Testis (tissue), 3 donors: ENCODE measurements around the gene ZNF254. TPM values are rescaled to one million over a fixed set of nuclear protein-coding genes. Genes with fewer than 3 reads are reported as not detected.

ENCODE experiments used
- DNase-seq: peaks from one replicate; pipeline ENCODE4 v3.0.0-alpha.2; 2019
- H3K27ac ChIP-seq, 2 donors: fragments of 200-600 bp; sonication (generic); one replicate each; pipeline ENCODE4 v1.5.1; 2019
- H3K27me3 ChIP-seq: fragments of 200-600 bp; sonication (generic); one replicate; pipeline ENCODE4 v1.5.1; 2019
- H3K36me3 ChIP-seq: fragments of 200-600 bp; sonication (generic); one replicate; pipeline ENCODE4 v1.5.1; 2017; ENCODE audit warnings: low read depth; ENCODE audit errors: missing control alignments
- H3K4me1 ChIP-seq: fragments of 200-600 bp; sonication (generic); one replicate; pipeline ENCODE4 v1.5.1; 2019
- H3K4me3 ChIP-seq, 2 donors: fragments of 200-600 bp; sonication (generic); one replicate each; pipeline ENCODE4 v1.5.1; 2017 to 2019
- H3K9me3 ChIP-seq: fragments of 200-600 bp; sonication (generic); one replicate; pipeline ENCODE4 v1.5.1; 2017
- CTCF ChIP-seq, 3 experiments: fragments of 450-650 bp in 2 of 3; fragments of 200-600 bp in 1 of 3; sonication (generic) in 1 of 3; IDR thresholded peaks; one replicate each; pipeline ENCODE4 v1.5.1; 2016 to 2019; ENCODE audit warnings: antibody characterized with exemption in 3 of 3, mild to moderate bottlenecking in 2 of 3, moderate library complexity in 1 of 3
- POLR2A ChIP-seq: fragments of 450-650 bp; IDR thresholded peaks from one replicate; pipeline ENCODE4 v1.6.1; 2017; ENCODE audit warnings: antibody characterized with exemption, mild to moderate bottlenecking, moderate library complexity
- WGBS, 2 donors: methylation state at CpG; one replicate each; pipeline ENCODE4 v1.1.5; 2018; 5-methylcytosine and 5-hydroxymethylcytosine counted together
- intact Hi-C: fragments of 100-400 bp; cut with DNase I; formaldehyde crosslinking; loops from one replicate; pipeline ENCODE4 v1.15.1; 2023; ENCODE audit warnings: low total_unique reads
- polyA plus RNA-seq: library from polyadenylated mRNA; stranded (reverse); fragments of 350-450 nt; fragmentation: Illumina TruSeq; extraction: RNeasy Lipid Tissue Mini Kit (QIAGEN cat#74804); gene quantifications from one replicate; pipeline ENCODE4 v1.2.3, GENCODE V29; 2014; ENCODE audit warnings: low read depth, low replicate concordance; ENCODE audit not compliant: insufficient read depth
- total RNA-seq, 2 donors: library from RNA; depleted of rRNA; stranded (reverse); fragments of >200 nt; gene quantifications; one replicate each; pipeline ENCODE4 v1.2.3, GENCODE V29; 2016

The ZNF254 gene
- total and polyA plus RNA-seq, 3 donors from 2014 or later, result 5.1 to 20.6 (median 16.1) TPM

DNA sequence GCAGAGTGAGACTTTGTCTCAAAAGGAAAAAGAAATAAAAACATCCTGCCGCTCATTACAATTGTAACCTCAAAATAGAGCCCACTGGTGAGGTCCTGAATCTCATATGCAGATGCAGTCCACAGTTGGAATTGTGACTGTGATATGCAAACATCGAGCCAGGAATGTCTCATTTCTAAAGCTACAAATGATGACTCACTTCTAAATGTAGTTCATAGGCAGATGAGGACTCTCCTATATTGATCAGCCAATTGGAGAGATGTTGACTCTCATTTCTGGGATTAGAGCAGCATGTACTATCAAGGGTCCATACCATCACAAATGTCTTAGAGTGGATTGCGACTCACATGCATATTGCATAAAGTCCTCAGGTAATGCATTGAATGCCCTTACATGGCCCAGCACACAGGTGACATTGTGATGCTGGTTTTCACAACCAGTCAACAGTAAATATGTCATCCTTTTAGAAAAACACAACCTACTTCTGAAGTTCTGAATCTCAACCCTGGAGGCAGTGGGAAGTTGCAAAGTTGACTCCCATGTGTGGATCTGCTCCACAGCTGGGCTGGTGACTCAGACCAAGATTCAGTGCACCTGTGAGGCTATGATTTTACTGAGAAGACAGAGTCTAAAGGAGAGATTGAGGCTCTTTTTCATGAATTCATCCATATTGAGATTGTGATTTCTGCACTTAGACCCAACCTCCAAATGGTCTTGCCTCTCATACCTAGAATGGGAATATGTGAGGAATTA lies 16.9 kb upstream of the ZNF254 start:
- no peak for DNase-seq
- H3K4me3 ChIP-seq, result no peak overlapping the region
- no peaks in the 10 kb centered on the region for H3K36me3 ChIP-seq
- 95 to 96% methylated on average over 3 of the region's 3 CpGs for WGBS, 2 donors
- no peaks in the 10 kb centered on the region for H3K27me3 ChIP-seq
- TF ChIP-seq POLR2A, result no peak
- no peak for TF ChIP-seq CTCF (IDR thresholded peaks at IDR 0.05)
- no peak overlapping the region for H3K27ac ChIP-seq
- intact Hi-C loops, result no loop called here
- no peaks in the 10 kb centered on the region for H3K9me3 ChIP-seq
- no peaks in the 10 kb centered on the region for H3K4me1 ChIP-seq

GRCh38 chr19:24071078-24071477 lies 15.9 kb upstream of the ZNF254 start:
- Histone ChIP-seq H3K4me3 (no peak overlapping the region), H3K27ac (no peak overlapping the region), H3K27me3 (no peaks in the 10 kb centered on the region), H3K9me3 (no peaks in the 10 kb centered on the region), H3K4me1 (no peaks in the 10 kb centered on the region), H3K36me3 (no peaks in the 10 kb centered on the region)
- no peak for DNase-seq
- intact Hi-C loops, result no loop called here
- TF ChIP-seq CTCF (IDR thresholded peaks at IDR 0.05) (no peak), POLR2A (no peak)
- 66 to 71% methylated on average over 2 of the region's 2 CpGs for WGBS, 2 donors

GRCh38 chr19:24072720-24073119 lies 14.3 kb upstream of the ZNF254 start:
- Histone ChIP-seq H3K4me1 (no peaks in the 10 kb centered on the region), H3K27ac (no peak overlapping the region), H3K9me3 (no peaks in the 10 kb centered on the region), H3K36me3 (no peaks in the 10 kb centered on the region), H3K27me3 (no peaks in the 10 kb centered on the region), H3K4me3 (no peak overlapping the region)
- DNase-seq, result no peak
- no peak for TF ChIP-seq CTCF (IDR thresholded peaks at IDR 0.05)
- TF ChIP-seq POLR2A, result no peak
- intact Hi-C loops, result no loop called here

DNA sequence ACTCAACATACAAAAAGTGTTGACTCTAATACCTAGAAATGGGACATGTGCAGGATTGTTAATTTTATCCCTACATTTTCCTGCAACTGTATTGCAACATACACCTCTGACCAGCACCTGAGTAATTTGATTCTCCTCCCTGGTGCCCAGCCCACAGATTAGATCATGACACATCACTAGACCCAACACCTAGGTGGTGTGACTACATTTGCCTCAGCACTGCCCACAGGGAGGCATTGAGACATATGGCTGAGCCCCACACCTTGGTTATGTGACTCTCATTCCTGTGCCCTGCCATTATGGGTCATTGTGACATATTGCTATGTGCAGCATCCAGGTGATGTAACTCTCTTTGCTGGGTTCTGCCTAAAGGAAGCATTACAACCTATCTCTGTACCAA lies 13.2 kb upstream of the ZNF254 start:
- H3K36me3 ChIP-seq, result no peaks in the 10 kb centered on the region

More for the DNA sequence above, 13.2 kb upstream of the ZNF254 start:
- TF ChIP-seq POLR2A, result no peak
- no peak for TF ChIP-seq CTCF (IDR thresholded peaks at IDR 0.05)
- no peak for DNase-seq
- intact Hi-C loops, result no loop called here
- no peak overlapping the region for H3K27ac ChIP-seq
- H3K4me1 ChIP-seq, result no peaks in the 10 kb centered on the region
- no peaks in the 10 kb centered on the region for H3K9me3 ChIP-seq
- no peak overlapping the region for H3K4me3 ChIP-seq
- no peaks in the 10 kb centered on the region for H3K27me3 ChIP-seq
